ENCODE results near the gene SGMS1. TPM values are rescaled to one million over a fixed set of nuclear protein-coding genes. Genes with fewer than 3 reads are reported as not detected.

The SGMS1 gene
- polyA plus RNA-seq, 1 of the 3 experiments (the other 2 are of a cell fraction) = 6.3 TPM

- no peaks in the 10 kb centered on the region; the same call in 1 of the 2 replicates for H4K20me1 ChIP-seq (ENCODE audit: insufficient read depth)
These were observed 18.9 kb downstream of the SGMS1 start for GRCh38 chr10:50604809-50605208.

GRCh38 chr10:50604049-50604640, 19.6 kb downstream of the SGMS1 start:
- Histone ChIP-seq H3K9ac (peak overlapping the region; percentile 35; the same call in 1 of the 2 replicates), H3K36me3 (replicated peaks in 1 of 2; ENCODE audit: control insufficient read depth in 1 of 2, insufficient read depth in 2 of 2, low read length in 1 of 2) (no peaks in the 10 kb centered on the region), H3K4me1 (ENCODE audit: control insufficient read depth in 1 of 2, insufficient read depth in 2 of 2, low read depth in 1 of 2, low read length in 1 of 2) (peaks cover 25% of the 10 kb centered on the region in 2 experiments), H3K27me3 (ENCODE audit: insufficient read depth) (no peaks in the 10 kb centered on the region), H3F3A (replicated peaks; ENCODE audit: insufficient read depth) (peaks cover 50% of the 10 kb centered on the region), H3K4me2 (peak overlapping the region; percentile 80), H3K4me3 (ENCODE audit: low read depth in 2 of 2, low read length in 1 of 2) (peak overlapping the region; percentile 34 to 51), H2AFZ (ENCODE audit: low read depth) (no peak overlapping the region; the same call in 1 of the 2 replicates), H3K9me2 (no peaks in the 10 kb centered on the region), H3K79me2 (ENCODE audit: insufficient read depth) (peaks cover 21% of the 10 kb centered on the region; the same call in 1 of the 2 replicates), H3K27ac (ENCODE audit: low read depth in 2 of 2, low read length in 1 of 2) (peak overlapping the region; percentile 83 to 92), H4K20me1 (ENCODE audit: insufficient read depth) (no peaks in the 10 kb centered on the region; the same call in 1 of the 2 replicates), H3K9me3 (no peaks in the 10 kb centered on the region)
- CTCF ChIA-PET = interaction anchor here (0.6 to 1.3 kb wide), 4 partner anchors 11 to 63 kb away, joined by 3 to 6 read pairs (median 4); no protein-coding TSS in a partner anchor
- whole genome bisulfite sequencing (ENCODE audit: low lambda C conversion rate) = 16% methylated on average over 8 of the region's 8 CpGs
- TF ChIP-seq TCF12 (IDR thresholded peaks at IDR 0.05) (peak; percentile 55), ZBTB33 (IDR thresholded peaks at IDR 0.05; ENCODE audit: borderline replicate concordance, low read depth) (no peak), FOSL2 (IDR thresholded peaks at IDR 0.05; ENCODE audit: borderline replicate concordance, low read depth) (peak; percentile 0; the same call in 1 of the 2 replicates), EP300 (IDR thresholded peaks at IDR 0.05; ENCODE audit: borderline replicate concordance in 1 of 2, low read depth in 1 of 2, low read length in 1 of 2) (0 out of 4 replicates have a peak, but pooled peaks of 1 of the 2 experiments have one; percentile 20), PBX3 (IDR thresholded peaks at IDR 0.05) (peak; percentile 16; the same call in 1 of the 2 replicates)
- POLR2A ChIA-PET = no interaction called here
- no peak for DNase-seq

More at GRCh38 chr10:50604809-50605208, 18.9 kb downstream of the SGMS1 start:
- Histone ChIP-seq H3K9me3 (no peaks in the 10 kb centered on the region), H3K27ac (ENCODE audit: low read depth in 2 of 2, low read length in 1 of 2) (peak overlapping the region; percentile 83 to 92), H3F3A (replicated peaks; ENCODE audit: insufficient read depth) (peaks cover 46% of the 10 kb centered on the region), H3K79me2 (ENCODE audit: insufficient read depth) (peaks cover 21% of the 10 kb centered on the region; the same call in 1 of the 2 replicates), H3K27me3 (ENCODE audit: insufficient read depth) (no peaks in the 10 kb centered on the region), H3K9me2 (no peaks in the 10 kb centered on the region), H3K9ac (peak overlapping the region; percentile 35; the same call in 1 of the 2 replicates), H3K4me2 (peak overlapping the region; percentile 80), H3K4me3 (ENCODE audit: low read depth in 2 of 2, low read length in 1 of 2) (peak overlapping the region; percentile 14 to 51; a peak in 3 of 4 replicates), H3K36me3 (replicated peaks in 1 of 2; ENCODE audit: control insufficient read depth in 1 of 2, insufficient read depth in 2 of 2, low read length in 1 of 2) (no peaks in the 10 kb centered on the region), H3K4me1 (ENCODE audit: control insufficient read depth in 1 of 2, insufficient read depth in 2 of 2, low read depth in 1 of 2, low read length in 1 of 2) (peaks cover 24 to 25% of the 10 kb centered on the region in 2 experiments), H2AFZ (ENCODE audit: low read depth) (no peak overlapping the region)
- no peak for TF ChIP-seq SIN3A (IDR thresholded peaks at IDR 0.05; ENCODE audit: borderline replicate concordance, low read depth, low read length)
- TF ChIP-seq USF1 (IDR thresholded peaks at IDR 0.05; ENCODE audit: borderline replicate concordance, low read depth) = 0 out of 2 replicates have a peak, but pooled peaks have one; percentile 14
- no peak for TF ChIP-seq GABPA (IDR thresholded peaks at IDR 0.05; ENCODE audit: low read depth)
- TF ChIP-seq ELF1 (IDR thresholded peaks at IDR 0.05) = no peak
- no peak for TF ChIP-seq NRF1 (IDR thresholded peaks at IDR 0.05; ENCODE audit: low read depth, low read length)
- POLR2A ChIA-PET = no interaction called here
- CTCF ChIA-PET = interaction anchor here (0.6 to 1.3 kb wide), 4 partner anchors 11 to 49 kb away, joined by 3 to 6 read pairs (median 4); no protein-coding TSS in a partner anchor
- WGBS (ENCODE audit: low lambda C conversion rate) = 31% methylated on average over 3 of the region's 3 CpGs
- DNase-seq = no peak
